ENCODE measurements around the gene NET1. TPM values are rescaled to one million over a fixed set of nuclear protein-coding genes. Genes with fewer than 3 reads are reported as not detected.

Gene NET1
- total RNA-seq, 1 donor from 2014 or later, result 22.5 TPM

DNA sequence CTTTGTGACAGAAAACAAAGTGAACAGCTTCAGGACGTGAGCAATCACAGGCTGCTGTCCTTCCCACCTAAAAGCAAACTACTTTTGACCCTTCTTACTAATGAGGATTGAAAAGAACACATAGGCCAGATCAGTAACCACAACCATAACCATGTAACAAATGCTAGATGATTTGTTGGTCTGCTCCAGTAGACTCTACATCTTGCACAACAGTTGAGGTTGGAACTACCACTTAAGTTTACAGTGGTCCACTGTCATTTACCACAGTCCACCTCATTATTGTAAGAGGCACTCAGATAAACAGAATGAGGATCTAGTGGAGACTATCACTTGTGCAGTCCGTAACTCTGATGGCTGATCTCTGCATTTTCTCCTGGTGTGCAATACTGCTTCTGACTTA is 27.8 kb downstream of the NET1 start:
- H3K4me1 Mint-ChIP-seq, result peaks cover 24% of the 10 kb centered on the region
- ATAC-seq (ENCODE audit: low read depth) (no peak), DNase-seq (no peak)
- ChIA-PET CTCF (interaction anchor here (0.7 to 10.7 kb wide), 2 partner anchors 14 to 186 kb away, joined by 3 to 431 read pairs; no protein-coding TSS in a partner anchor), POLR2A (no interaction called here)
- no peak overlapping the region for H3K4me3 Mint-ChIP-seq
- H3K27ac Mint-ChIP-seq, result no peak overlapping the region
- H3K27me3 Mint-ChIP-seq, result no peaks in the 10 kb centered on the region
- intact Hi-C loops (cut with micrococcal nuclease), result loop anchor here (10.0 kb wide), 4 partner anchors 275 to 715 kb away; partner anchors contain the start of gene IL15RA
- no peaks in the 10 kb centered on the region for H3K36me3 Mint-ChIP-seq (ENCODE audit: low read depth)
- H3K9me3 Mint-ChIP-seq, result no peaks in the 10 kb centered on the region
- TF ChIP-seq, protein P1, sequence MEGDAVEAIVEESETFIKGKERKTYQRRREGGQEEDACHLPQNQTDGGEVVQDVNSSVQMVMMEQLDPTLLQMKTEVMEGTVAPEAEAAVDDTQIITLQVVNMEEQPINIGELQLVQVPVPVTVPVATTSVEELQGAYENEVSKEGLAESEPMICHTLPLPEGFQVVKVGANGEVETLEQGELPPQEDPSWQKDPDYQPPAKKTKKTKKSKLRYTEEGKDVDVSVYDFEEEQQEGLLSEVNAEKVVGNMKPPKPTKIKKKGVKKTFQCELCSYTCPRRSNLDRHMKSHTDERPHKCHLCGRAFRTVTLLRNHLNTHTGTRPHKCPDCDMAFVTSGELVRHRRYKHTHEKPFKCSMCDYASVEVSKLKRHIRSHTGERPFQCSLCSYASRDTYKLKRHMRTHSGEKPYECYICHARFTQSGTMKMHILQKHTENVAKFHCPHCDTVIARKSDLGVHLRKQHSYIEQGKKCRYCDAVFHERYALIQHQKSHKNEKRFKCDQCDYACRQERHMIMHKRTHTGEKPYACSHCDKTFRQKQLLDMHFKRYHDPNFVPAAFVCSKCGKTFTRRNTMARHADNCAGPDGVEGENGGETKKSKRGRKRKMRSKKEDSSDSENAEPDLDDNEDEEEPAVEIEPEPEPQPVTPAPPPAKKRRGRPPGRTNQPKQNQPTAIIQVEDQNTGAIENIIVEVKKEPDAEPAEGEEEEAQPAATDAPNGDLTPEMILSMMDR (IDR thresholded peaks at IDR 0.05), result no peak

DNA sequence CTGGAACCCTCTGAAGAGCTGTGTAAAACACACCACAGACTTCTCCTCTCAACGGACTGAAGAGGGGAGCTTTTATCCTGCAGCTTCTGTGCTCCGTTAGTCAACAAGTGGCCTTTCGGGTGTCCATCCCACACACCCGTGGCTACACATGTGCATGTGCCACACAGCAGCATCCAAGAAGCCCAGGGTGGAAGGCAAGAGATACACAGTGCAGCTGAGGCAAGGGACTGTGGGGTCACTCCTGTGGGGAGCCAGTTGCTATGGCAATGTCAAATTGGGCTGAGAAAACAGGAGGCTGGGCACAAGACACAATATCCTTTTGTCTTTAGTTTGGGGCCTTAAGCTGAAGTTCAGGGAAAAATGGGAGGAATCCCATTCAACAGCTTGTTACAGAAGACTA is 28.7 kb downstream of the NET1 start:
- no peaks in the 10 kb centered on the region for H3K9me3 Mint-ChIP-seq

DNA sequence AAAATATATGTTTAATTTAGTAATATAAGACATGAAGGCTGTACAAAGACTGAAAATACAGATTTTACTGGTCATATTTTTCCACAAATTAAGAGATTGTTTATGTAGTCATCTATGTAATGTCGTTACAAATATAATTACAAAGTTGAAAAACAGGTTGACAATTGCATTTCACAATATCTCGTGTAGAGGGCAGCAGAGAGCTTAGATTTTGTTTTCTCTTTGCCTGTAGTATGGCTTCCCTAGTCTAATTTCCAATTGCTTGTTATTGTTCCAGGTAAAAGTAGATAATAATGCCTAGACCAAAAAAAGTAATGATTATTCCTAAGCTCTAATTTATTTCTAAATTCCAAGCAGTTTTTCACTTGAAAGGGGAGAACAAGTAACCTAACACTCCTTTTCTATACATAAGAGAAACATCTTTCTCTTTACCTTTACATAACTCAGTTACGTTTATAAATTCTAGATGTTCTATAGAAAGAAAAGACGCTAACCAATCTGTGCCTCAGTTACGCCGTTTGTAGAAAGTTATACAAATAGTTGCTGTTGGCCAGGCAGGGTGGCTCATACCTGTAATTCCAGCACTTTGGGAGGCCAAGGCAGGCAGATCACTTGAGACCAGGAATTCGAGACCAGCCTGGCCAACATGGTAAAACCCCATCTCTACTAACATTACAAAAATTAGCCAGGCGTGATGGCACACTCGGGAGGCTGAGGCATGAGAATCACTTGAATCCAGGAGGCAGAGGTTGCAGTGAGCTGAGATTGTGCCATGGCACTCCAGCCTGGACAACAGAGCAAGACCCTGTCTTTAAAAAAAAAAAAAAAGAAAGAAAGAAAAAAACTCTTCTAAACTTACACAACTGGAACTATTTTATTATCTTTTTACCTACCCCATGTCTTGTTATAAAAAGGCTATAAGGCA is 30.0 kb downstream of the NET1 start:
- no peaks in the 10 kb centered on the region for H3K36me3 Mint-ChIP-seq (ENCODE audit: low read depth)
- no peak overlapping the region for H3K4me3 Mint-ChIP-seq
- no peak for DNase-seq
- CTCF ChIA-PET, result interaction anchor here (0.6 to 10.7 kb wide), 9 partner anchors 111 to 446 kb away, joined by 3 to 431 read pairs (median 3); no protein-coding TSS in a partner anchor
- H3K27ac Mint-ChIP-seq, result no peak overlapping the region
- H3K9me3 Mint-ChIP-seq, result no peaks in the 10 kb centered on the region
- peaks cover 37% of the 10 kb centered on the region for H3K4me1 Mint-ChIP-seq
- POLR2A ChIA-PET, result interaction anchor here (0.5 to 1.4 kb wide), 6 partner anchors 14 to 1310 kb away, joined by 3 to 13 read pairs (median 7); no protein-coding TSS in a partner anchor
- H3K27me3 Mint-ChIP-seq, result no peaks in the 10 kb centered on the region
- intact Hi-C loops (cut with micrococcal nuclease), result loop anchor here (1.0 to 10.0 kb wide), 6 partner anchors 140 to 712 kb away; partner anchors contain the start of gene IL15RA
- no peak for ATAC-seq (ENCODE audit: low read depth)
- TF ChIP-seq, protein P1 (IDR thresholded peaks at IDR 0.05), result peak; percentile 44

More for the DNA sequence above, 28.7 kb downstream of the NET1 start:
- TF ChIP-seq, protein P1 (IDR thresholded peaks at IDR 0.05), result no peak
- no peak overlapping the region for H3K4me3 Mint-ChIP-seq
- no peak for DNase-seq
- peaks cover 25% of the 10 kb centered on the region for H3K4me1 Mint-ChIP-seq
- H3K27ac Mint-ChIP-seq, result no peak overlapping the region
- intact Hi-C loops (cut with micrococcal nuclease), result loop anchor here (10.0 kb wide), 4 partner anchors 274 to 714 kb away; partner anchors contain the start of gene IL15RA
- ATAC-seq (ENCODE audit: low read depth), result no peak
- no peaks in the 10 kb centered on the region for H3K27me3 Mint-ChIP-seq
- no peaks in the 10 kb centered on the region for H3K36me3 Mint-ChIP-seq (ENCODE audit: low read depth)
- ChIA-PET CTCF (interaction anchor here (0.5 to 10.7 kb wide), 3 partner anchors 185 to 378 kb away, joined by 3 to 431 read pairs (median 3); no protein-coding TSS in a partner anchor), POLR2A (interaction anchor here (0.5 kb wide), 1 partner anchor 204 kb away, joined by 3 read pairs; no protein-coding TSS in a partner anchor)

DNA sequence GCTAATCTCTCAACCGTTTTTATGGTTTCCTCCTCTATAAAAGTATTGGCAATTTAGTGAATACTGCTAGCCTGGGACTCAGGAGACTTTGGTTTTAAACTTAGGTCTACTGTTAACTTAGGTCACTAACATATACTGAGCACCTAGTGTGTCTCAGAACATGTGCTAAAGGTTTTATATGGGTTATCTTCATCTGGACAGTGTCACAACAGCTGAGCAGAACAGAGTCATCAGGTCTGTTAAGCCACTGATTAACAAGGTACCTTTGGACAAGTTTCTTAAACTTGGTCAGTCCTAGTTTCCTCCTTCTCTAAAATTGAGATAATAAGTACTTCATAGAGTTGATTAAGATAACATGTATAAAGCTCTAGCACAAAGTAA is 30.6 kb downstream of the NET1 start:
- TF ChIP-seq, protein P1 (IDR thresholded peaks at IDR 0.05), result no peak
- Mint-ChIP-seq H3K36me3 (ENCODE audit: low read depth) (no peaks in the 10 kb centered on the region), H3K27me3 (no peaks in the 10 kb centered on the region), H3K9me3 (no peaks in the 10 kb centered on the region), H3K27ac (no peak overlapping the region), H3K4me3 (no peak overlapping the region), H3K4me1 (peaks cover 43% of the 10 kb centered on the region)
- POLR2A ChIA-PET, result interaction anchor here (0.5 to 1.4 kb wide), 3 partner anchors 180 to 419 kb away, joined by 3 to 8 read pairs (median 6); no protein-coding TSS in a partner anchor
- DNase-seq (no peak), ATAC-seq (ENCODE audit: low read depth) (no peak)
- CTCF ChIA-PET, result interaction anchor here (0.8 to 10.7 kb wide), 5 partner anchors 111 to 183 kb away, joined by 3 to 431 read pairs (median 3); no protein-coding TSS in a partner anchor
- intact Hi-C loops (cut with micrococcal nuclease), result loop anchor here (1.0 to 10.0 kb wide), 6 partner anchors 140 to 712 kb away; partner anchors contain the start of gene IL15RA

Measured in activated B cell treated with CpG ODN at 0.5 μM for 24 hours (primary cell).